Astrocyte (in vitro differentiated cells and primary cell): ENCODE measurements around the gene F13B. TPM values are rescaled to one million over a fixed set of nuclear protein-coding genes. Genes with fewer than 3 reads are reported as not detected.

ENCODE experiments used
- DNase-seq: peaks from one replicate; pipeline ENCODE4 v3.0.0-alpha.2; 2010; ENCODE audit warnings: low read depth
- FAIRE-seq: peaks from 2 replicates; lab custom pipeline; 2011; peaks lifted over from hg19 to GRCh38; lab: Jason Lieb, UNC
- H2AFZ ChIP-seq: 2 replicates; pipeline ENCODE4 v1.6.0; 2012; ENCODE audit warnings: low read depth, low read length, inconsistent platforms
- H3K27ac ChIP-seq: 2 replicates; pipeline ENCODE4 v1.5.1; 2011; ENCODE audit warnings: low read depth, low read length, inconsistent platforms
- H3K27me3 ChIP-seq: 2 replicates; pipeline ENCODE4 v1.6.0; 2011; ENCODE audit warnings: low read length, inconsistent platforms; ENCODE audit not compliant: insufficient read depth
- H3K36me3 ChIP-seq: 2 replicates; pipeline ENCODE4 v1.5.1; 2011; ENCODE audit warnings: low read length, inconsistent platforms; ENCODE audit not compliant: insufficient read depth
- H3K4me1 ChIP-seq: 2 replicates; pipeline ENCODE4 v1.5.1; 2011; ENCODE audit warnings: low read length, inconsistent platforms; ENCODE audit not compliant: insufficient read depth
- H3K4me2 ChIP-seq: 2 replicates; pipeline ENCODE4 v1.6.0; 2012; ENCODE audit warnings: low read length, inconsistent platforms
- H3K4me3 ChIP-seq: 2 replicates; pipeline ENCODE4 v1.5.1; 2011; ENCODE audit warnings: low read depth, mild to moderate bottlenecking, low read length, inconsistent platforms; ENCODE audit not compliant: insufficient read depth
- H3K79me2 ChIP-seq: 2 replicates; pipeline ENCODE4 v1.6.0; 2012; ENCODE audit warnings: mild to moderate bottlenecking, low read length, inconsistent platforms; ENCODE audit not compliant: insufficient read depth
- H3K9ac ChIP-seq: 2 replicates; pipeline ENCODE4 v1.6.0; 2012; ENCODE audit warnings: mild to moderate bottlenecking, low read length, inconsistent platforms
- H3K9me3 ChIP-seq: 2 replicates; pipeline ENCODE4 v1.5.1; 2012; ENCODE audit warnings: low read depth, mild to moderate bottlenecking, low read length, inconsistent platforms; ENCODE audit not compliant: insufficient read depth
- H4K20me1 ChIP-seq: 2 replicates; pipeline ENCODE4 v1.6.0; 2012; ENCODE audit warnings: low read length, inconsistent platforms; ENCODE audit not compliant: insufficient read depth
- H3K27ac Mint-ChIP-seq: one replicate; pipeline ENCODE4 v1.8.0; 2021; ENCODE audit warnings: mild to moderate bottlenecking, mixed read lengths; ENCODE audit not compliant: unreplicated experiment
- H3K27me3 Mint-ChIP-seq: one replicate; pipeline ENCODE4 v1.8.0; 2021; ENCODE audit warnings: low read depth, mixed read lengths; ENCODE audit not compliant: unreplicated experiment
- H3K36me3 Mint-ChIP-seq: one replicate; pipeline ENCODE4 v1.8.0; 2021; ENCODE audit warnings: low read depth, mixed read lengths; ENCODE audit not compliant: unreplicated experiment
- H3K4me1 Mint-ChIP-seq: one replicate; pipeline ENCODE4 v1.8.0; 2021; ENCODE audit warnings: low read depth, mixed read lengths; ENCODE audit not compliant: unreplicated experiment
- H3K4me3 Mint-ChIP-seq: one replicate; pipeline ENCODE4 v1.8.0; 2021; ENCODE audit warnings: mild to moderate bottlenecking, moderate library complexity, mixed read lengths; ENCODE audit not compliant: unreplicated experiment
- H3K9me3 Mint-ChIP-seq: one replicate; pipeline ENCODE4 v1.8.0; 2021; ENCODE audit warnings: mild to moderate bottlenecking, mixed read lengths; ENCODE audit not compliant: unreplicated experiment
- EZH2 ChIP-seq: IDR thresholded peaks from 2 replicates; pipeline ENCODE4 v1.6.1; 2012; ENCODE audit warnings: mild to moderate bottlenecking, low read length, inconsistent platforms; ENCODE audit not compliant: insufficient read depth
- total RNA-seq: library from RNA; stranded (reverse); gene quantifications from 2 replicates; pipeline ENCODE4 v1.2.1, GENCODE V29; 2021
- TF ChIP-seq, protein P1 (sequence below): IDR thresholded peaks from 2 replicates; pipeline ENCODE4 v1.5.1; 2011; ENCODE audit warnings: low read depth, mild to moderate bottlenecking, inconsistent platforms, low read length, moderate library complexity; ENCODE audit not compliant: insufficient read depth

Gene F13B
- total RNA-seq, 1 donor from 2014 or later, result not detected

- H3K4me2 ChIP-seq, result no peak overlapping the region
- TF ChIP-seq, protein P1, sequence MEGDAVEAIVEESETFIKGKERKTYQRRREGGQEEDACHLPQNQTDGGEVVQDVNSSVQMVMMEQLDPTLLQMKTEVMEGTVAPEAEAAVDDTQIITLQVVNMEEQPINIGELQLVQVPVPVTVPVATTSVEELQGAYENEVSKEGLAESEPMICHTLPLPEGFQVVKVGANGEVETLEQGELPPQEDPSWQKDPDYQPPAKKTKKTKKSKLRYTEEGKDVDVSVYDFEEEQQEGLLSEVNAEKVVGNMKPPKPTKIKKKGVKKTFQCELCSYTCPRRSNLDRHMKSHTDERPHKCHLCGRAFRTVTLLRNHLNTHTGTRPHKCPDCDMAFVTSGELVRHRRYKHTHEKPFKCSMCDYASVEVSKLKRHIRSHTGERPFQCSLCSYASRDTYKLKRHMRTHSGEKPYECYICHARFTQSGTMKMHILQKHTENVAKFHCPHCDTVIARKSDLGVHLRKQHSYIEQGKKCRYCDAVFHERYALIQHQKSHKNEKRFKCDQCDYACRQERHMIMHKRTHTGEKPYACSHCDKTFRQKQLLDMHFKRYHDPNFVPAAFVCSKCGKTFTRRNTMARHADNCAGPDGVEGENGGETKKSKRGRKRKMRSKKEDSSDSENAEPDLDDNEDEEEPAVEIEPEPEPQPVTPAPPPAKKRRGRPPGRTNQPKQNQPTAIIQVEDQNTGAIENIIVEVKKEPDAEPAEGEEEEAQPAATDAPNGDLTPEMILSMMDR, result no peak
- no peak for TF ChIP-seq EZH2
- no peaks in the 10 kb centered on the region for H3K4me1 Mint-ChIP-seq
- no peak overlapping the region for H3K27ac Mint-ChIP-seq
- peaks cover 8% of the 10 kb centered on the region for H3K36me3 ChIP-seq
- H3K4me1 ChIP-seq, result no peaks in the 10 kb centered on the region
- H3K9me3 Mint-ChIP-seq, result no peaks in the 10 kb centered on the region
- no peak overlapping the region for H3K4me3 ChIP-seq
- no peak overlapping the region for H2AFZ ChIP-seq
- no peaks in the 10 kb centered on the region for H3K79me2 ChIP-seq
- no peaks in the 10 kb centered on the region for H3K27me3 ChIP-seq
- H3K9me3 ChIP-seq, result no peaks in the 10 kb centered on the region
- no peaks in the 10 kb centered on the region for H4K20me1 ChIP-seq
- DNase-seq (no peak), FAIRE-seq (no peak)
- no peaks in the 10 kb centered on the region for H3K36me3 Mint-ChIP-seq
- H3K27me3 Mint-ChIP-seq, result no peaks in the 10 kb centered on the region
- H3K4me3 Mint-ChIP-seq, result no peak overlapping the region
- H3K9ac ChIP-seq, result no peak overlapping the region
- no peak overlapping the region for H3K27ac ChIP-seq
Measured at GRCh38 chr1:197096137-197096536, 29.1 kb upstream of the F13B start.

DNA sequence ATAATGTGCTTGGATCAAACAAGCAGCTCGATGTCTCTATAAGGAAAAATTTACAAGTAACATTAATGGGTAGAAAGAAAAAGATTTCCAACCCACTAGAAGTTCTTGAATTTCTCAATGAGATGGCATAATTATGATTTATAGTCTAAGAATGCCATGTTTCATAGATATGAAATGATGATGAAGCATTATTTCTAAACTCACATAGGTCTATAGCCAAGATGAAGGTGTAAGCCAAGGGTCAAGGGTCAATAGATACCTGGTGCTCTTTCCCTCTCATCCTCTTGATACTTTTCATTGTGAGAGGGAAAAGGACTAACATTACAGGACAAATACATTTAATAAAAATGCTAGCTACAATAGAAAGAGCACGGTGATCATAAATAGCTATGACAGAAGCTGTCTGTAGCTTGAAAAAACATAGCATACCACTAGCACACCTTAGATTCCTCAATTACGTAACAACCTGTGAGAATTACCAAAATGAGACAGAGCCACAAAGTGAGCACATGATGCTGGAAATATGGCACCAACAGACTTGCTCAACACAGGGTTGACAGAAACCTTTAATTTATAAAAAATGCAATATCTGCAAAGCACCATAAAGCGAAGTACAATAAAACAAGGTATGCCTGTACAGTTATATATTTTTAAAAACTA lies 26.3 kb upstream of the F13B start:
- Histone ChIP-seq H3K9me3 (no peaks in the 10 kb centered on the region), H3K36me3 (peaks cover 16% of the 10 kb centered on the region), H3K27me3 (no peaks in the 10 kb centered on the region), H3K27ac (no peak overlapping the region), H3K79me2 (no peaks in the 10 kb centered on the region), H2AFZ (no peak overlapping the region), H3K4me2 (no peak overlapping the region), H3K4me1 (no peaks in the 10 kb centered on the region), H4K20me1 (no peaks in the 10 kb centered on the region), H3K4me3 (no peak overlapping the region), H3K9ac (no peak overlapping the region)
- Mint-ChIP-seq H3K27me3 (no peaks in the 10 kb centered on the region), H3K4me1 (no peaks in the 10 kb centered on the region), H3K9me3 (no peaks in the 10 kb centered on the region), H3K36me3 (no peaks in the 10 kb centered on the region), H3K4me3 (no peak overlapping the region), H3K27ac (no peak overlapping the region)
- DNase-seq (no peak), FAIRE-seq (no peak)
- no peak for TF ChIP-seq EZH2
- TF ChIP-seq, protein P1, result no peak

DNA sequence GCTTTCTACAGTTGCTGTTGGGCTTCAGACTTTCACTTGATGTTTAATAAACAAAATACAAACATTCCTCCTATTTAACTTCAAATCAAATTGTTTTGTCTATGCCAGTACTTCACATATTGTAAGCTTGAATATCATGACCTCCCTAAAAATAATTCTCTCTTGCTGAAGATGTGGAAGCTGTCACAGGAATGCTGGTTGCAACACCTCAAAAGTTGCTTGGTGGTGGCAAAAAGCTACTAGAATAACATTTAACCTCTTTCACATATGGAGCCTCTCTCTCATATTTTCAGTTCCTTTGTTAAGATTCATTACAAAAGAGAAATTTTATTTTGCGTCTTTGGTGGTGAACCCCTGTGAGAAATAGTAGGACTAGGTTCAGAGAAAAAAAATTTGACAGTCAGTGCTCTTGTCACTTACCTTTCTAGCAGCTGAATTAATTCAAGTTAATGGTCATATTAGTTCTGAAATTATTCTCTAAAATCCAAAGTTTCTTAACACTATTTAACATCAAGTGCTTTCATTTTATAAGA lies 25.5 kb upstream of the F13B start:
- Histone ChIP-seq H3K79me2 (no peaks in the 10 kb centered on the region), H3K36me3 (peaks cover 21% of the 10 kb centered on the region), H3K9ac (no peak overlapping the region), H3K4me1 (no peaks in the 10 kb centered on the region), H4K20me1 (no peaks in the 10 kb centered on the region), H3K27me3 (no peaks in the 10 kb centered on the region), H3K27ac (no peak overlapping the region), H3K4me2 (no peak overlapping the region), H3K9me3 (no peaks in the 10 kb centered on the region), H3K4me3 (no peak overlapping the region), H2AFZ (no peak overlapping the region)
- FAIRE-seq (no peak), DNase-seq (no peak)
- no peaks in the 10 kb centered on the region for H3K9me3 Mint-ChIP-seq
- no peaks in the 10 kb centered on the region for H3K27me3 Mint-ChIP-seq
- H3K4me3 Mint-ChIP-seq, result no peak overlapping the region
- TF ChIP-seq, protein P1, result no peak
- no peak for TF ChIP-seq EZH2
- H3K27ac Mint-ChIP-seq, result no peak overlapping the region
- H3K4me1 Mint-ChIP-seq, result no peaks in the 10 kb centered on the region
- H3K36me3 Mint-ChIP-seq, result no peaks in the 10 kb centered on the region
